HFF-Myc (cell line): Measurements from ENCODE around the gene HK1.
"Not testable (repeated sequence)": the region's sequence is repeated elsewhere in the genome, so short reads cannot be mapped to it uniquely, and the experiment has no call there.

Source experiments
- DNase-seq: peaks from one replicate; pipeline ENCODE4 v3.0.0-alpha.2; 2011; ENCODE audit warnings: low read depth; ENCODE audit errors: extremely low read depth
- H3K4me3 ChIP-seq: replicated peaks from 2 replicates; pipeline ENCODE4 v1.5.1; 2011; ENCODE audit warnings: low read depth, mild to moderate bottlenecking, control low read depth, low read length
- CTCF ChIP-seq: IDR thresholded peaks from 2 replicates; pipeline ENCODE4 v1.5.1; 2012; ENCODE audit warnings: mild to moderate bottlenecking, low read depth, low read length, control low read depth; ENCODE audit errors: missing control alignments

HK1 gene

GRCh38 chr10:69318867-69319727 is 40.8 kb downstream of the HK1 start:
- TF ChIP-seq CTCF = no peak
- H3K4me3 ChIP-seq = peak overlapping the region; percentile 89
- no peak for DNase-seq

- TF ChIP-seq CTCF = no peak
- no peak for DNase-seq
- peak overlapping the region; percentile 89 for H3K4me3 ChIP-seq
Observed at GRCh38 chr10:69319841-69320316, 41.6 kb downstream of the HK1 start.

GRCh38 chr10:69320521-69320920 is 42.2 kb downstream of the HK1 start:
- TF ChIP-seq CTCF = no peak
- no peak for DNase-seq
- peak overlapping the region; percentile 89 for H3K4me3 ChIP-seq

- no peak for TF ChIP-seq CTCF
- no peak for DNase-seq
- H3K4me3 ChIP-seq = no peak overlapping the region; the same call in 1 of the 2 replicates
Observed at GRCh38 chr10:69321039-69321715, 42.9 kb downstream of the HK1 start.

- no peak for TF ChIP-seq CTCF
- H3K4me3 ChIP-seq = no peak overlapping the region
- no peak for DNase-seq
Observed at GRCh38 chr10:69321865-69322264, 43.6 kb downstream of the HK1 start.

- not testable (repeated sequence) for DNase-seq, H3K4me3 ChIP-seq
Observed at GRCh38 chr10:69322346-69322745, 44.0 kb downstream of the HK1 start.

- DNase-seq = no peak
- H3K4me3 ChIP-seq = no peak overlapping the region
- TF ChIP-seq CTCF = no peak
Observed at GRCh38 chr10:69323622-69324021, 45.3 kb downstream of the HK1 start.
